HG02885 (cell line): Measurements from ENCODE around the gene CD34.

Experiments
- ATAC-seq: cut with Tn5 transposase; IDR thresholded peaks from one replicate; pipeline ENCODE4 v1.9.1; 2021; ENCODE audit warnings: mild to moderate bottlenecking; ENCODE audit not compliant: unreplicated experiment, poor library complexity

Gene CD34

GRCh38 chr1:207838156-207839082, 72.5 kb downstream of the CD34 start:
- ATAC-seq = no peak

- no peak for ATAC-seq
Measured at GRCh38 chr1:207837673-207838072, 73.3 kb downstream of the CD34 start.

- ATAC-seq = no peak
Measured at GRCh38 chr1:207836591-207837347, 74.2 kb downstream of the CD34 start.

DNA sequence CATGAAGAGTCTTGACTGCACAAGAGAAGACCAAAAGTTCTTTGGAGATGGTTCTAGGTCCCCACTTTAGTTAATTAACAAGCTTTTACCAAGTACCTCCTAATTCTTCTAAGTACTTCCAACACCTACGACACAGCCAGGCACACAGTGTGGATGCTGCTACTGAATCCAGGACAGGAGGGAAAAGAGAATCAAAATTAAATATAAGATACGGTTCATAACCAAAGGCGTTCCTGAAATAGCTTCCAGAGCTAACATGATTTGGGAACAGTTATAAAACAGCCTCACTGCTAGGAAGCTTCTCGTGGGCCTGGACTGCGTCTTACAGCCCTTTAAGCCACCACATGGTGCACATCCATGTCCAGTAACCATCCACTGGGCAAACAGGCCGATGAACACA, 75.0 kb downstream of the CD34 start:
- ATAC-seq = no peak

- no peak for ATAC-seq
Measured at GRCh38 chr1:207833956-207834660, 76.8 kb downstream of the CD34 start.

- ATAC-seq = no peak
Measured at GRCh38 chr1:207833381-207833780, 77.5 kb downstream of the CD34 start.

GRCh38 chr1:207832796-207833195, 78.1 kb downstream of the CD34 start:
- no peak for ATAC-seq

DNA sequence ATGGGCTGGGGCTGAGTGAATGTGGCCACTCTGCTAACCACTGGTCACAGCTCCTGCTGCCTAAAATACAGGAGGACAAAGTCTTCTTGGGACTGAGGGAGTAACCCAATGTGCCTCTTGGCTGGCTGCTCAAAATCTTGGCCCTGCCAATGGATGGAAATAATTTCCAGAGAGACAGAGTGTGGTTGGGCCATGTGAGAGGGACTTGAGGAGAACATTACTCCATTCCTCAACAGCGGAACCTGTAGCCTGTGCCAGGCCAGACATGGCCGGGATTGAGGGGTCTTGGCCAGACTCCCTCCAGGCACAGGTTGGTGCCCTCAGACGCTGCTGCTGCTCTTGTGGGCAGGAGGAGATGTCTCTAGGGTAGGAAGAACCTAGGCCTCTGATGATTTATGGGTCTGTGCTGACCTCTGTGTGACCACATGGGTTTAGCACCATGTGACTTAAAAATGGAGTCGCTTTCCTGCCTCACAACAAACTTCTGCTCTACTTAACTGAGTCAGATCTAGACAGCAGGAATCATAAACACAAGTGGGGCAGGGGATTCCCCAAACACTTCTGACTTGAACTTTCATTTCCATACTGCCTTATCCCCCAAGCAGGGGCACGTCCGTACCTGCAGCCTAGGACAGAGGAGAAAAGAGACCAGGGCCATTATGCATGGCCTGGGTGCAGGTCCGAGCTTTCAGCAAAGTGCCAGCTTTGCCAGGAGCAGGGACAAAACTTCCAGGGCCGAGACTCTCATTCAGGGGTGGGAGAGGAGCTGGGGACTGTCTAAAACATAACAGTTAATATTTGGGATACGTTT, 79.2 kb downstream of the CD34 start:
- ATAC-seq = peak; percentile 85
